Erythroblast (primary cell): ENCODE measurements around the gene LIMCH1.

Experiments used
- GATA1 ChIP-seq: IDR thresholded peaks from 2 replicates; pipeline ENCODE4 v1.6.1; 2011; ENCODE audit warnings: low read depth, mild to moderate bottlenecking, control low read depth, low read length, moderate library complexity
- POLR2A ChIP-seq: IDR thresholded peaks from 2 replicates; pipeline ENCODE4 v1.6.1; 2011; ENCODE audit warnings: mild to moderate bottlenecking, low read length

- TF ChIP-seq POLR2A: no peak
- no peak for TF ChIP-seq GATA1
Measured at GRCh38 chr4:41496977-41497376, 41.0 kb upstream of the LIMCH1 start.
